Fibroblast of lung (primary cell): ENCODE data around the gene ELMO1. TPM values are rescaled to one million over a fixed set of nuclear protein-coding genes. Genes with fewer than 3 reads are reported as not detected.

Source experiments
- DNase-seq, 2 donors: peaks; one replicate each; pipeline versions ENCODE4 v3.0.0 to v3.0.0-alpha.2; 2010; ENCODE audit warnings: low read depth in 2 of 2
- H2AFZ ChIP-seq: 2 replicates; pipeline ENCODE4 v1.5.1; 2012; ENCODE audit warnings: low read length, control low read depth, inconsistent platforms
- H3K27ac ChIP-seq: 2 replicates; pipeline ENCODE4 v1.5.1; 2011; ENCODE audit warnings: low read length, control low read depth; ENCODE audit not compliant: insufficient read depth
- H3K27me3 ChIP-seq: 2 replicates; pipeline ENCODE4 v1.5.1; 2011; ENCODE audit warnings: mild to moderate bottlenecking, low read length; ENCODE audit not compliant: control insufficient read depth, insufficient read depth
- H3K36me3 ChIP-seq: 2 replicates; pipeline ENCODE4 v1.5.1; 2011; ENCODE audit warnings: low read length; ENCODE audit not compliant: control insufficient read depth, insufficient read depth
- H3K4me1 ChIP-seq: 2 replicates; pipeline ENCODE4 v1.5.1; 2011; ENCODE audit warnings: low read length; ENCODE audit not compliant: control insufficient read depth, insufficient read depth; ENCODE audit errors: extremely low read depth
- H3K4me2 ChIP-seq: 2 replicates; pipeline ENCODE4 v1.5.1; 2011; ENCODE audit warnings: low read length, control low read depth; ENCODE audit not compliant: insufficient read depth; ENCODE audit errors: extremely low read depth
- H3K4me3 ChIP-seq, 4 experiments: fragments of 200-600 bp in 1 of 4; sonication (generic) in 1 of 4; replicated peaks in 1 of 4; 2 replicates each; pipeline ENCODE4 v1.5.1; 2011 to 2016; ENCODE audit warnings: low read length in 4 of 4, low read depth in 3 of 4, mild to moderate bottlenecking in 3 of 4, control low read depth in 2 of 4, inconsistent platforms in 1 of 4, mixed read lengths in 1 of 4; ENCODE audit not compliant: insufficient read depth in 1 of 4; ENCODE audit errors: control extremely low read depth in 1 of 4
- H3K79me2 ChIP-seq: 2 replicates; pipeline ENCODE4 v1.5.1; 2012; ENCODE audit warnings: mild to moderate bottlenecking, low read length, inconsistent platforms; ENCODE audit not compliant: control insufficient read depth, insufficient read depth
- H3K9ac ChIP-seq: 2 replicates; pipeline ENCODE4 v1.5.1; 2011; ENCODE audit warnings: mild to moderate bottlenecking, low read length, control low read depth; ENCODE audit not compliant: insufficient read depth
- H3K9me3 ChIP-seq: 2 replicates; pipeline ENCODE4 v1.5.1; 2012; ENCODE audit warnings: low read depth, low read length; ENCODE audit not compliant: control insufficient read depth, insufficient read depth
- H4K20me1 ChIP-seq: 2 replicates; pipeline ENCODE4 v1.5.1; 2011; ENCODE audit warnings: low read length; ENCODE audit not compliant: control insufficient read depth, insufficient read depth; ENCODE audit errors: extremely low read depth
- EZH2 ChIP-seq: IDR thresholded peaks from 2 replicates; pipeline ENCODE4 v1.5.1; 2012; ENCODE audit warnings: low read length, control low read depth, mild to moderate bottlenecking; ENCODE audit errors: missing control alignments
- polyA plus RNA-seq, 2 donors: library from polyadenylated mRNA; depleted of rRNA in 1 of 2; stranded (reverse) in 1 of 2; unstranded in 1 of 2; fragments of >200 nt; gene quantifications; 2 replicates each; pipeline ENCODE4 v1.2.1, GENCODE V29; 2011 to 2012; ENCODE audit warnings: missing spikeins in 1 of 2
- total RNA-seq: library from RNA; depleted of rRNA; stranded (reverse); fragments of >200 nt; gene quantifications from 2 replicates; pipeline ENCODE4 v1.2.1, GENCODE V29; 2014
- TF ChIP-seq, protein P1 (sequence below), 2 donors: IDR thresholded peaks in 1 of 2; conservative IDR thresholded peaks in 1 of 2; 1 replicate in 1 of 2; 2 replicates in 1 of 2; pipeline ENCODE4 v1.5.1; 2011 to 2012; ENCODE audit warnings: low read length in 2 of 2, control low read depth in 1 of 2, inconsistent platforms in 1 of 2, low read depth in 1 of 2, mild to moderate bottlenecking in 1 of 2

ELMO1 gene
- total and polyA plus RNA-seq, 2 donors (not counting 1 experiment from before 2014, with no cell fraction given): 0.50 TPM; not detected in 1

DNA sequence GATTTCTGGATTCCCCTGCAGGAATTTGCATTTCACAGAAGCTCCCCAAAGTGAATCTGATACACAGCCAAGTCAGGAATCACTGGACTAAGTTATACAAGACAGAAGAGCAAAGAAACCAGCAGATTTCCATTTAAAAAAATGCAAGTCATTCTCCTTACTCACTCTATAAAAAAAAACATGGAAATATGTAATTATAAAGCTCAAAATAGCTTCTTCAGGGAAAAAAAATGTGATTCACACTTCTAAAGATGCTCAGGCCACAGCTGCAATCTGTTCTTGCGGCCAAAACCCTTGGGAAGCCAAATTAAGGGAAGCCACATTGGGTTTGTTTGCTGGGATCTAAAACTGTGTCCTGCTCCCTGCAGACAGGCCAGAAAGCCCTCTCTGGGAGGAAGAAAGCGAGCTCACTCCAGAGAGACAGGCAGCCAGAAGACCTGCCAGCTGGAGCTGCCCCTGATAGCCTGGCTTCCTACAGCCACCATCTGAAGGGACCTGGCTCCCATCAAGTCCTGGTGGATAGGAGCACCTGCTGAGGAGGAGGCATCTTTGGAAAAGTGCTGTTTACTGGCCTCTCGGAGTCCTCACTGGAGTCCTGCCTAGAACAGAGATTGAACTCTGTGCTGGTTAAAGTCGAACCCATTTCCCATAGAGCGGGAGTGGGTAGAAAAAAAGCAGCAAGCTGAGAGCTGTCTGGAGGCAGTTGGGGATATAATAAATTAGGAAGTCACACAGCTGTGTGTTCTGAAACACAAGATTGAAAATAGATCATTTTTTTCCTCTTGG, 365.2 kb downstream of the ELMO1 start:
- H3K27me3 ChIP-seq: no peaks in the 10 kb centered on the region
- TF ChIP-seq, protein P1, sequence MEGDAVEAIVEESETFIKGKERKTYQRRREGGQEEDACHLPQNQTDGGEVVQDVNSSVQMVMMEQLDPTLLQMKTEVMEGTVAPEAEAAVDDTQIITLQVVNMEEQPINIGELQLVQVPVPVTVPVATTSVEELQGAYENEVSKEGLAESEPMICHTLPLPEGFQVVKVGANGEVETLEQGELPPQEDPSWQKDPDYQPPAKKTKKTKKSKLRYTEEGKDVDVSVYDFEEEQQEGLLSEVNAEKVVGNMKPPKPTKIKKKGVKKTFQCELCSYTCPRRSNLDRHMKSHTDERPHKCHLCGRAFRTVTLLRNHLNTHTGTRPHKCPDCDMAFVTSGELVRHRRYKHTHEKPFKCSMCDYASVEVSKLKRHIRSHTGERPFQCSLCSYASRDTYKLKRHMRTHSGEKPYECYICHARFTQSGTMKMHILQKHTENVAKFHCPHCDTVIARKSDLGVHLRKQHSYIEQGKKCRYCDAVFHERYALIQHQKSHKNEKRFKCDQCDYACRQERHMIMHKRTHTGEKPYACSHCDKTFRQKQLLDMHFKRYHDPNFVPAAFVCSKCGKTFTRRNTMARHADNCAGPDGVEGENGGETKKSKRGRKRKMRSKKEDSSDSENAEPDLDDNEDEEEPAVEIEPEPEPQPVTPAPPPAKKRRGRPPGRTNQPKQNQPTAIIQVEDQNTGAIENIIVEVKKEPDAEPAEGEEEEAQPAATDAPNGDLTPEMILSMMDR (conservative IDR thresholded peaks at IDR 0.05 in 1 of 2, IDR thresholded peaks at IDR 0.05 in 1 of 2; ENCODE audit: low read depth in 1 of 2, low read length in 2 of 2): no peak
- TF ChIP-seq EZH2: no peak

DNA sequence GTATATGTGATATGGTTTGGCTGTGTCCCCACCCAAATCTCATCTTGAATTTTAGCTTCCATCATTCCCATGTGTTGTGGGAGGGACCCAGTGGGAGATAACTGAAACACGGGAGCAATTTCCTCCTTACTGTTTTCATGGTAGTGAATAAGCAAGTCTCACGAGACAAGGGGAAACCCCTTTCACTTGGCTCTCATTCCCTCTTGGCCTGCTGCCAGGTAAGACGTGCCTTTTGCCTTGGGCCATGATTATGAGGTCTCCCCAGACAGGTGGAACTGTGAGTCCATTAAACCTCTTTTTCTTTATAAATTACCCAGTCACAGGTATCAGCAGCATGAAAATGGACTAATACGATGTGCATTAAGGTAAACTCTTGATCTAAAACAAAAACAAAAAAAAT, 367.2 kb downstream of the ELMO1 start:
- Histone ChIP-seq H3K4me1 (peaks cover 11% of the 10 kb centered on the region), H3K27me3 (no peaks in the 10 kb centered on the region), H3K9me3 (no peaks in the 10 kb centered on the region), H3K4me2 (no peak overlapping the region), H3K36me3 (no peaks in the 10 kb centered on the region), H3K79me2 (no peaks in the 10 kb centered on the region), H3K9ac (no peak overlapping the region), H3K27ac (no peak overlapping the region), H4K20me1 (no peaks in the 10 kb centered on the region), H3K4me3 (no peak overlapping the region), H2AFZ (no peak overlapping the region)
- no peak for DNase-seq
- TF ChIP-seq EZH2: no peak
- TF ChIP-seq, protein P1 (conservative IDR thresholded peaks at IDR 0.05 in 1 of 2, IDR thresholded peaks at IDR 0.05 in 1 of 2; ENCODE audit: low read depth in 1 of 2, low read length in 2 of 2): no peak

More for the DNA sequence above, 365.2 kb downstream of the ELMO1 start:
- H3K9me3 ChIP-seq: no peaks in the 10 kb centered on the region
- peak; percentile 27 to 60 for DNase-seq
- peak overlapping the region; percentile 15 for H3K4me2 ChIP-seq
- H3K79me2 ChIP-seq: no peaks in the 10 kb centered on the region
- peak overlapping the region; percentile 72 for H3K27ac ChIP-seq
- no peaks in the 10 kb centered on the region for H4K20me1 ChIP-seq
- H3K9ac ChIP-seq: no peak overlapping the region
- peaks cover 11% of the 10 kb centered on the region for H3K4me1 ChIP-seq
- no peak overlapping the region for H2AFZ ChIP-seq
- no peaks in the 10 kb centered on the region for H3K36me3 ChIP-seq
- no peak overlapping the region for H3K4me3 ChIP-seq

DNA sequence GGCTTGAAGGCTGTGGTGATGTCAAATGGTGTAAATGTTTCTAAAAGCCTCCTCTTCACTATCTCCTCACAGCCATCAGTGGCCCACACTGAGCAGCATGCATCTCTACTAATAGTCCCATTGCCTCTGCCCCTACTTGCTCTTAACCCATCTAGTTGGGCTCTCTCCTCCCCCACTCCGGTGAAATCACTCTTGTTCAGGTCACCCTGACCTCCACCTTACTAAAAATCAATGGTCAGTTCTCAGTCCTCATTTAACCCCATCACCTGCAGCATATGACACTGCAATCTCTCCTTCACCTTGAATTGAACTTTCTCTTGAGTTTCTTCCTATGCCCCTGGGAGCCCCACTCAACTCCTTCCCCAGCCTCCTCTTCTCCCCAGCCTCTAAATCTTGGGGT, 369.2 kb downstream of the ELMO1 start:
- Histone ChIP-seq H4K20me1 (no peaks in the 10 kb centered on the region), H3K9ac (no peak overlapping the region), H3K27me3 (no peaks in the 10 kb centered on the region), H3K4me2 (no peak overlapping the region), H2AFZ (no peak overlapping the region), H3K27ac (no peak overlapping the region), H3K79me2 (no peaks in the 10 kb centered on the region), H3K9me3 (no peaks in the 10 kb centered on the region), H3K4me3 (no peak overlapping the region), H3K36me3 (no peaks in the 10 kb centered on the region), H3K4me1 (peaks cover 11% of the 10 kb centered on the region)
- TF ChIP-seq EZH2: no peak
- TF ChIP-seq, protein P1 (conservative IDR thresholded peaks at IDR 0.05 in 1 of 2, IDR thresholded peaks at IDR 0.05 in 1 of 2; ENCODE audit: low read depth in 1 of 2, low read length in 2 of 2): no peak
- no peak for DNase-seq
